Activated naive CD8-positive, alpha-beta T cell treated with anti-CD3 and anti-CD28 coated beads, Interleukin-2, amount 50 U/mL, for 24 hours (primary cell): ENCODE data around the gene SNCB.

Experiments used
- ATAC-seq: fragments of 150-1000 bp; cut with Tn5 transposase; one replicate; pipeline ENCODE4 v1.10.0; 2021
- DNase-seq: peaks from one replicate; pipeline ENCODE4 v3.0.0; 2021
- H3K27ac Mint-ChIP-seq: one replicate; pipeline ENCODE4 v1.8.0; 2021; ENCODE audit warnings: mild to moderate bottlenecking, mixed read lengths
- H3K27me3 Mint-ChIP-seq: one replicate; pipeline ENCODE4 v1.8.0; 2021; ENCODE audit warnings: mixed read lengths
- H3K36me3 Mint-ChIP-seq: one replicate; pipeline ENCODE4 v1.8.0; 2021; ENCODE audit warnings: low read depth, mixed read lengths
- H3K4me1 Mint-ChIP-seq: one replicate; pipeline ENCODE4 v1.8.0; 2021; ENCODE audit warnings: mixed read lengths
- H3K4me3 Mint-ChIP-seq: one replicate; pipeline ENCODE4 v1.8.0; 2021; ENCODE audit warnings: mild to moderate bottlenecking, moderate library complexity, mixed read lengths
- H3K9me3 Mint-ChIP-seq: one replicate; pipeline ENCODE4 v1.8.0; 2021; ENCODE audit warnings: mixed read lengths

Gene SNCB

DNA sequence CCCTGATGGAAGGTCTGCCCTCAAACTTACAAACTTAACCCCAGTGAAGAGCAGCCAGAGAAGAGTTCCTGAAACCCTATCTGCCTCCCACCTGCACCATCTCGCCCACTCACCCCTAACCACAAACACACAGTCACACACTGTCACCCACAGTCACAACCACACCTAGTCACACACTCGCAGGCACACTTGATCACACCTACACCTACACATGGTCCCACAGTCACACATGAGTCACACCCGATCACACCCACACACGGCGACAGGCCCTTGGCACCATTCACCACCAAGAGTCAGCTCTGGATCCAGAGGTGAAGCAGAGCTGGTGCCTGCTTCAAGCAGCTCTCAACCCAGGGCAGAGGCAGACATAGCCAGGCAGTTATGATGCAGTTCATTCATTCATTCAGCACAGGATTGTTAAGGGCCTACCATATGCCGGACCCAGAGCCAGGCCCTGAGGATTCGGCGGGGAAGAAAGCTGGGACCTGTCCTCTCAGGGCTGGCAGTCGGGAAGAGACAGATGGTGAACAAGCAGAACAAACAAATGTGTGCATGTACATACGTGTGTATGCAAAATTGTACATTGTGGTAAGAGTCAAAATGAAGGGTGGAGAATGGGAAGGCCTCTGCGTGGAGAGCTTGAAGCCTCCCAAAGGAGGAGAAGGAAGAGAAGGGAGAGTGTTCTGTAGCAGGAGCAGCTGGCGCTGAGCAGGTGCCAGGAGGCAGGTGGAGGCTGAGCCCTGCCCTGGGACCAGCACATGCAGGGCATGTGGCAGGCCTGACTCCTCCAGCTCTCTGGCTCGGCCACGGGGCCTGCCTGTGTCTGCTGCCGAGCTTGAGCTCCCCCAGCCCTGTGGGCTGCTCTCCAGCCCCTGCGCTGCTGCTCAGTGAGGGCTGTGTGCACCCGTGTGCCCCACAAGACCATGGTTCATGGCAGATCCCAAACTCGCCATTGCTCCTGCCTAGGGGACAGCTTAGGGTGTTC, 23.4 kb upstream of the SNCB start:
- DNase-seq (peak; percentile 75), ATAC-seq (peak; percentile 79)
- peak overlapping the region; percentile 71 for H3K27ac Mint-ChIP-seq
- H3K27me3 Mint-ChIP-seq, result peaks cover 2% of the 10 kb centered on the region
- H3K4me1 Mint-ChIP-seq, result peaks cover 70% of the 10 kb centered on the region
- H3K4me3 Mint-ChIP-seq, result no peak overlapping the region
- peaks cover 6% of the 10 kb centered on the region for H3K36me3 Mint-ChIP-seq
- H3K9me3 Mint-ChIP-seq, result no peaks in the 10 kb centered on the region

DNA sequence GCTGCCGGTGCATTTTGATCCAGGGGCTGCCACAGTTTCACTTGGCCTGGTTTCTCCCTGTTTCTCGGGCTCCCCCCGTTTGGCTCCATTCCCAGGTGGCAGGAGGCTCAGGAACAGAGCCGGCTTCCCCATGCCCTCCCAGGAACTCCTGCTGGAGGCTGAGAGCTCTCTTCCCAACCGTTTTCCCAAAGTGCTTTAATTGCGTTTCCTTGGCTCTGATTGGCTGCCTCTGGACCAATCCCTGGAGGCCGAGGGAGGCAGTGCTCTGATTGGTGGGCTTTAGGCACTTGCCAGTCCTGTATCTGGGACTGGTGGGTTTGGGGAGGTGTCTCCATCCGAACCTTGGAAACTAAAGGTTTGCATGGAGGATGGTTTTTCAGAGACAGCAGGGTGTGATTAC, 21.8 kb upstream of the SNCB start:
- ATAC-seq, result no peak
- no peak for DNase-seq
- no peak overlapping the region for H3K27ac Mint-ChIP-seq
- peaks cover 2% of the 10 kb centered on the region for H3K27me3 Mint-ChIP-seq
- no peaks in the 10 kb centered on the region for H3K9me3 Mint-ChIP-seq
- H3K36me3 Mint-ChIP-seq, result peaks cover 6% of the 10 kb centered on the region
- H3K4me3 Mint-ChIP-seq, result no peak overlapping the region
- H3K4me1 Mint-ChIP-seq, result peaks cover 66% of the 10 kb centered on the region

DNA sequence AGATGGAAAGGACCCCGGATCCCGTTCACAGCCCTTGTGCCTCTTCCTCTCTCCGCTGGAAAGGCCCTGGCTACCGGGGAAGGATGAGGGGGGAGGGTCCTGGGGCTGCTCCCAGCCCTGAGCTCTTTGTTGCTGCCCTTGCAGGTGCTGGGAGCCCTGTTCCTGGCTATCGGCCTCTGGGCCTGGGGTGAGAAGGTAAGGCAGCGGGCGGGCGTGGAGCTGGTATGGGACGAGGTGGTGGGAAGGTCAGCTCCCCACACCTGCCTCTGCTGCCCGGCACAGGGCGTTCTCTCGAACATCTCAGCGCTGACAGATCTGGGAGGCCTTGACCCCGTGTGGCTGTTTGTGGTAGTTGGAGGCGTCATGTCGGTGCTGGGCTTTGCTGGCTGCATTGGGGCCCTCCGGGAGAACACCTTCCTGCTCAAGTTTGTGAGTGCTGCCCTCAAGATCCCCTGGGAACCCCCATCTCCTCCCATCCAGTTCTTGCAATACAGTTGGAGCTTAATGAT, 21.2 kb upstream of the SNCB start:
- H3K4me3 Mint-ChIP-seq, result no peak overlapping the region
- peaks cover 6% of the 10 kb centered on the region for H3K36me3 Mint-ChIP-seq
- no peak for DNase-seq
- no peak overlapping the region for H3K27ac Mint-ChIP-seq
- H3K4me1 Mint-ChIP-seq, result peaks cover 70% of the 10 kb centered on the region
- H3K27me3 Mint-ChIP-seq, result peaks cover 2% of the 10 kb centered on the region
- no peak for ATAC-seq
- H3K9me3 Mint-ChIP-seq, result no peaks in the 10 kb centered on the region

DNA sequence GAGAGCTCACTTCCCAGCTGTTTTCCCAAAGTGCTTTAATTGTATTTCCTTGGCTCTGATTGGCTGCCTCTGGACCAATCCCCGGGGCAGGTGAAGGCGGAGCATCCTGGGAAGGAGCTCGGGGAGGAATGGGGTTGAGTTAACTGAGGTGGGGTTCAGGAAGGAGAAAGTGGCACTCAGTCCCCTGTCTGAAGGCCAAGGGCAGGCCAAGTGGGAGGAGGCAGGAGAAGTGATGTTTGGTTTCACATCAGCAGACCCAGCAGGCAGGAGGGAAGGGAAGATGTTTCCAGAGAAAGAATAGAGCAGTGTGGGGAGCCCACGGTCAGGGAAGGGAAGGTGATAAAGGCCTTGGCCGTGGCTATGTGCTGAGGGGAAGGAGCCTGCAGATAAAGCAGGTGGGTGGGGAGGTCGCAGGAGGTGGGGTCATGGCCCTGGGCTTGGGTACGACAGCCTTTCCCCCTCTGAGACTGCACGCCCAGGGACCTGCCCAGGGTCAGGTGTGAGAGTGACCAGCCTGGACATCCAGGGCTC, 20.1 kb upstream of the SNCB start:
- DNase-seq, result no peak
- H3K4me3 Mint-ChIP-seq, result peak overlapping the region; percentile 10
- peaks cover 79% of the 10 kb centered on the region for H3K4me1 Mint-ChIP-seq
- no peak overlapping the region for H3K27ac Mint-ChIP-seq
- H3K36me3 Mint-ChIP-seq, result peaks cover 4% of the 10 kb centered on the region
- peaks cover 2% of the 10 kb centered on the region for H3K27me3 Mint-ChIP-seq
- no peak for ATAC-seq
- H3K9me3 Mint-ChIP-seq, result no peaks in the 10 kb centered on the region

DNA sequence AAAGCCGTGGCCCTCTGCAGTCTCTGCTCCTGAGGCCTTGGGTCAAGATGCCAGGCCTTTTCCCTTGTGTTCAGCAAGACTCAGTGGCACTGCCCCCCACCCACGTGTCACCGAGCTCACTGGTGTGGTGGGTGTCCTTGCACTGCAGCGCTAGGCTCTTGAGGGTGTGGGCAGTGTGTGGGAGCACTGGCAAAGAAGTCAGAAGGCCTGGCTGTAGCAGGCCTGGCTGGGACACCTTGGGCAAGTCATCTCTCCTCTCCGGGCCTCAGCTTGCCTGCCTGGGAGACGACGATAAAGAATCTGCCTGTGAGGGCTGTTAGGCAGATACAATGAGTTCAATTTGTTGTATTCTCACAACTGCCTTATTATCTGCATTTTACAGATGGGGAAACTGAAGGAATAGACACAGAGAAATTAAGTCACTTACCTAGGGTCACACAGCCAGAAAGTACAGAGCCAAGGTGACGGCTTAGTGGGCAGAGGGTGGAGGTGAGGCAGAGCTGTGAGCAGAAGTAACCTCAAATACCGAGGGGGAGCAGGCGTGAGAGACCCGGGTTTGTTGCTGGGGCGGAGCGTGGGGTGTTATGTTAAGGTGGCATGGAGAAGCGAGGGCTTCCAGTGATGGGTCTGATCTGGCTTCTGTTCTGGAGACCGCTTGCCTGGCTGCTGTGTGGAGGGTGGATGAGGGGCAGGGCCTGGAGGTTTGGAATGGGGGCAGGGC, 18.3 kb upstream of the SNCB start:
- peak; percentile 1 for ATAC-seq
- Mint-ChIP-seq H3K36me3 (peaks cover 4% of the 10 kb centered on the region), H3K27me3 (peaks cover 2% of the 10 kb centered on the region), H3K4me3 (peak overlapping the region; percentile 83), H3K4me1 (peaks cover 66% of the 10 kb centered on the region), H3K27ac (peak overlapping the region; percentile 9), H3K9me3 (no peaks in the 10 kb centered on the region)
- DNase-seq, result peak; percentile 32

DNA sequence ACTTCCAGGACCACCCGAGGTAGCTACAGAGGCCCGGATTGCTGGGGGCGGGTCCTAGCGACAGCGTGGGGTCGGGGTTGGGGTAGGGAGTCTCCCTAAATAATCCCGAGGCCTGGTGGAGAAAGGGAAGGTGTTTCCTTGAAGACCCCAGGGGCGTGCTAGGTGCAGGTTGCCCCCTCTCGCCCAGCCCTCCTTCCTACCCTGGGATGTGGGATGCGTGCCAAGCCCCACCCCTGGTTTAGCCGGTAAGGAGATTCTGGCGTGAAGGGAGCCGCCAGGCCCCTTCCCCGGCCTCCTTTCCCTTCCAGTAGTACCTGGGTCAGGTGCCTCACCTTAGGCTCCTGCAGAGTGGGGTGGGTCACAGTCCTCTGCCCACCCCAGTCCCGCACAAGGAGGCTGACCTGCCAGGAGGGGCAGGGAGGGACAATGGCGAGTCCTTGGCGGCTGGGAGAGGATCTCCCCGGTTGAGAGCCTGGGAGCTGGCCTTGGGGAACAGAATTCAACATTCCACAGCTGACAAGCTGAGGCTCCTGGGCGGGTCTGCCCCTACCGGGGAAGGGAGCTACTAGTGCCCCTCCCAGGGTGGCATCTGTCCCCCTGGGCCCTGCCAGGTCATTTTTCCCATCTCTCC, 17.6 kb upstream of the SNCB start:
- ATAC-seq (no peak), DNase-seq (no peak)
- Mint-ChIP-seq H3K9me3 (no peaks in the 10 kb centered on the region), H3K4me3 (peak overlapping the region; percentile 83), H3K4me1 (peaks cover 60% of the 10 kb centered on the region), H3K27ac (no peak overlapping the region), H3K36me3 (no peaks in the 10 kb centered on the region), H3K27me3 (peaks cover 2% of the 10 kb centered on the region)

DNA sequence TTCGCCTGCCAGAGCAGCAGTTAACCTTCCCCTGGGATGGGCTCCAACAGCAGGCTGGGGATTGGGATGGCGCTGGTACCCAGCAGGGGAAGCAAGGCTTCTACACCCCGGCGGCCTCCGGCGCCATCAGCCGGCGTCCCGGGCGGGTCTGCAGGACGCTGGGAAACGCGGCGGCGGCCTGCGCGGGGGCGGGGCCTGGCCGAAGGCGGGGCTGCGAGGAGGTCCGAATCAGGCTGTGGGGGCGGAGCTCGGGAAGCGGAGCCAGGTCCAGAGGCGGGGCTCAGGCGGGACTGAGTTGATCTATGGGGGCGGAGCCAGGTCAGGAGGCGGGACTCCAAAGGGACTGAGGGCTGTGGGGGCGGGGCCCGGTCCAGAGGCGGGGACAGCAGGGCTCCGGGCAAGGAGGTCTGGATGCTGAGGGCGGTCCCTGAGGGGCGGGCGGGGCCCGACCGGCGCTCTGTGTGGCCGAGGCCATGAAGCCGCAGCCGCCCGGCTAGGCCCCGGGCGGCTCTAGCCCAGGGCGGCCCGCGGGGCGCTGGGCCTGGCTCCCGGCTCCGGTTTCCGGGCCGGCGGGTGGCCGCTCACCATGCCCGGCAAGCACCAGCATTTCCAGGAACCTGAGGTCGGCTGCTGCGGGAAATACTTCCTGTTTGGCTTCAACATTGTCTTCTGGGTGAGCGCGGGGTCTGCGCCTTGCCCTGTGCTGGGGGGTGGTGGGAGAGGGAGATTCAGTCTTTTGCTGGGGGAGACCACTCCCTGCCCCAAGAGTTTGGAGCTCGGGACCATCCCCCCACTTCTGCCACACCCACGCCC, 16.9 kb upstream of the SNCB start, which contains the start of gene TSPAN17:
TSS of gene TSPAN17 (plus strand) at position 455 of the 813 bp plus-strand sequence. CDS start at position 587, 132 bp downstream.
- peak; percentile 100 for DNase-seq
- Mint-ChIP-seq H3K4me3 (peak within 1 kb of the TSS; percentile 83), H3K27me3 (peaks cover 2% of the 10 kb centered on the region), H3K36me3 (no peaks in the 10 kb centered on the region), H3K9me3 (no peaks in the 10 kb centered on the region), H3K4me1 (peaks cover 52% of the 10 kb centered on the region), H3K27ac (peak within 1 kb of the TSS; percentile 92)
- peak; percentile 89 for ATAC-seq

DNA sequence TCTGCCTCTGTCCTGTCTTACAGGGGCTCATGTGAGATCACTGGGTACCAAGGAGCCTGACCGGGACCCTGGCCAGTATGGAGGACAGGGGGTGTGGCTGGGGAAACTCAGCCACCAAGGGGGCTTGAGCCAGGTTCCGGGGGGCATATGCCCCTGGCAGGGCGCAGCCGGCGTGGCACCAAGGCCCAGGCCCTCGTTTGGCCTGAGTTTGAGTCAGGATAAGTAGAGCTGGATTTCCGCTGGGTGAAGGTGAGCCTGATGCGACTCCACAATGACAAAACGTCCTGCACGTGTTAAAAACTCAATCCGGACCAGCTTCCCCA, 16.3 kb upstream of the SNCB start:
- H3K36me3 Mint-ChIP-seq, result no peaks in the 10 kb centered on the region
- H3K9me3 Mint-ChIP-seq, result no peaks in the 10 kb centered on the region

DNA sequence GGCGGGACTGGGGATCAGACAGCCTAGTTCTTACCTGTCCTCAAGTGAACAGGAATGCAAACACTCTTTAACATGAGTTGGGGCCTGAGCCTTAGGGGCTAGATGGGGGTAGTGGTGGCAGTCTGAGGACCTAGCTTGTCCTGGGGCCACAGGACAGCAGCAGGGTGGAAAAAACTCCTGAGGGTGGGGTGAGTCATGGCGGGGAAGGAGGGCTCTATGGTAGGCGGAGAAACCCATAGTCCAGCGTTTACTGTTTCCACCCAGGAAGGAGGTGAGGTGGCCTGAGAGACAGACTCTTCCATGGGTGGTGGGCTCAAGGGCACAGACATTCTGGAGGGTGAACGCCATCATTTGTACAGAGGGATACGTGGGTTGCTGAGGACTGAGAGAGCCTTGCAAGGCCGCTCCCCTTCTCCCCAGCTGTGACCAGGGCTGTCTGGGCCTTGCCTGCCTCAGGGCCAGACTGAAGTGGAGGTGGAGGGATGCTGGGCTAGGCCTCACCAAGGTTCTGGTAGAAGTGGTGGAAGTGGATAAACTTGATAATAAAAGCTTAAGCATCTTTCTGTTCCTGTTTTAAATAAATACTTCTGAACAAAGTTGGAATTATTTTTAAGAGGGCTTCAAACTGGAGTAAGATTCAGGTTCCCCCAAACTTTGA, 15.8 kb upstream of the SNCB start:
- no peaks in the 10 kb centered on the region for H3K9me3 Mint-ChIP-seq
- DNase-seq (no peak), ATAC-seq (no peak)
- no peaks in the 10 kb centered on the region for H3K36me3 Mint-ChIP-seq
- peak overlapping the region; percentile 83 for H3K4me3 Mint-ChIP-seq
- peaks cover 42% of the 10 kb centered on the region for H3K4me1 Mint-ChIP-seq
- H3K27me3 Mint-ChIP-seq, result peaks cover 2% of the 10 kb centered on the region
- H3K27ac Mint-ChIP-seq, result peak overlapping the region; percentile 92

More for the DNA sequence above, 16.3 kb upstream of the SNCB start:
- H3K27me3 Mint-ChIP-seq, result peaks cover 2% of the 10 kb centered on the region
- H3K4me3 Mint-ChIP-seq, result peak overlapping the region; percentile 83
- DNase-seq (no peak), ATAC-seq (peak; percentile 5)
- H3K27ac Mint-ChIP-seq, result peak overlapping the region; percentile 92
- peaks cover 47% of the 10 kb centered on the region for H3K4me1 Mint-ChIP-seq

DNA sequence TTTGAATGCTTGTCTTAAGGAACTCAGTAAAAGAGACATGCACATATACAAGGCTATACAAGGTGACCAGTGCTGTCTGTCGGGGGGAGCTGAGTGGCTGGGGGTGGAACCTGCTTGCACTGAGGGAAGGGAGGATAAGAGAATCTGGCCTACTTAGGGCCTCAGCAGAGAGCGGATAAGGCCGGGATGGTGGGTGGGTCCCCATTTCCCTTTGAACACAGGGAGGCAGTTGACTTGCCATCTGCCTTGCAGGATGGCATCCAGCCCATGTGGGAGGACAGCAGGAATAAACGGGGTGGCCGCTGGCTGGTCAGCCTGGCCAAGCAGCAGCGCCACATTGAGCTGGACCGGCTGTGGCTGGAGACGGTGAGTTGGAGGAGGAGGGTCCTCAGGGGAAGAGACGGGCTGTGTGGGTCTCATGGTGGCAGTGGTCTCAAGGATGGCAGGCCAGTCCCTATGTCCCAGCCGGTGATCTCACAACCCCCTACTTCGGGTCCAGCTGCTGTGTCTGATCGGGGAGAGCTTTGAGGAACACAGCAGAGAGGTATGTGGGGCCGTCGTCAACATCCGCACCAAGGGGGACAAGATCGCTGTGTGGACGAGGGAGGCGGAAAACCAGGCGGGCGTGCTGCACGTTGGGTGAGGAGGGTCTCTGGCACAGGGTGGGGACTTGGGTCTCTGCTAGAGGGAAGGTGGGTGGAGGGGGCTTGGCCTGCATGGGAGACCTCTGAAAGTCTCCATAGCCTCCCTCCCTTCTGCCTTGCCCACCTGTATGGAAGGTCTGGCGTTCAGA, 14.7 kb upstream of the SNCB start:
- Mint-ChIP-seq H3K27ac (no peak overlapping the region), H3K4me3 (no peak overlapping the region), H3K4me1 (peaks cover 38% of the 10 kb centered on the region), H3K27me3 (peaks cover 2% of the 10 kb centered on the region), H3K36me3 (no peaks in the 10 kb centered on the region), H3K9me3 (no peaks in the 10 kb centered on the region)
- ATAC-seq, result no peak
- no peak for DNase-seq

DNA sequence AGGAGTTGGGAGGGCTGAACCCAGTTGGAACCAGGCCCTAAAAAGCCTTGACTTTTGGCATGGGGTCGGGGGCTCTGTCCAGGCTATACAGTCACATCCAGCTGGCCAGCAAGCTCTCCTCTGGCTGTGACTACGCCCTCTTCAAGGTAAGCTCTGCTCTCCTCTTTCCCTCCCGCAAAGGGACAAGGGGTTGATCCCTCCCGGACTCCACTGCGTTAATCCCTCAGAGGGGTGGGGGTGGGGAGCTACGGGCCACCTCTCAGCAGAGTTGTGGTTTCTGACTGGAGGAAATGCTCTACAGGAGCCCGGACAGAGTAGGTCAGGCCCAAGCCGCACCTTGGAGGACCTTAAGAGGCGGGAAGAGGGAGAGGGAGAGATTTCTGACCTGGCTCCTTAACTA, 14.0 kb upstream of the SNCB start:
- Mint-ChIP-seq H3K4me1 (peaks cover 30% of the 10 kb centered on the region), H3K27ac (no peak overlapping the region), H3K36me3 (no peaks in the 10 kb centered on the region), H3K27me3 (no peaks in the 10 kb centered on the region), H3K9me3 (no peaks in the 10 kb centered on the region), H3K4me3 (no peak overlapping the region)
- ATAC-seq, result no peak
- DNase-seq, result no peak

DNA sequence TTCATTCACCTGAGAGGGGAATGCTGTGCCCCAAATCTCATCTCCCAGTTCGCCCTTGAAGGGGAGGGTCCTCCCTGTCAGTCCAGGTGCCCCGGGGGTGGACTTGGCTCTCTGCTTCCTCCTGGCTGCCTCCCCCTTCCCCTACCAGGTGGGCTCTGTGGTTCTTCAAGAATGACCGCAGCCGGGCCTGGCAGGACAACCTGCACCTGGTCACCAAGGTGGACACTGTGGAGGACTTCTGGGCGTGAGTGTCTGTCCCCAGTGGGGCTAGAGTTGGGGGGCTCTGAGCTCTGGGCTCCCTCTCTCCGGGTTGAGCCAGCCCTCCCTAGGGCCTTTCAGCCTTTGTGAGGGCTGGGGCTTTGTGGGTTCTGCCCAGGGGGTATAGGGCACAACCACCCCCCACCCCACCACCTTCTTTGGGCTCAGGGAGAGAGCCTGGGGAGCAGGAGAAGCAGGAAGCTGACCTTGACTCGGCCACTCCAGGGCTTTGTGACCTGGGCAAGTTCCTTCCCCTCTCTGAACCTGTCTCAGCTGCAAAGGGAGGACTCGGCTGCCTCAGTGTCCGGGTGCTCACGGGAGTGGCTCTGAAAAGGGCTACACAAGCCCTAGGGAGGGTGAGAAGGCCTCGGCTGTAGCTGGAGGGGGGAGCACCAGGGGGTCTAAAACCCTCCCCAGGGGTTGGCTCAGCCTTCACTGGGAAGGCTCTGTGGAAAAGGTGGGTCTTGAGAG, 13.3 kb upstream of the SNCB start:
- no peaks in the 10 kb centered on the region for H3K9me3 Mint-ChIP-seq
- no peak overlapping the region for H3K4me3 Mint-ChIP-seq
- no peaks in the 10 kb centered on the region for H3K27me3 Mint-ChIP-seq
- no peak for DNase-seq
- H3K36me3 Mint-ChIP-seq, result no peaks in the 10 kb centered on the region
- H3K27ac Mint-ChIP-seq, result no peak overlapping the region
- ATAC-seq, result no peak
- H3K4me1 Mint-ChIP-seq, result peaks cover 23% of the 10 kb centered on the region
